Measurements from ENCODE around the gene ACADM.

DNA sequence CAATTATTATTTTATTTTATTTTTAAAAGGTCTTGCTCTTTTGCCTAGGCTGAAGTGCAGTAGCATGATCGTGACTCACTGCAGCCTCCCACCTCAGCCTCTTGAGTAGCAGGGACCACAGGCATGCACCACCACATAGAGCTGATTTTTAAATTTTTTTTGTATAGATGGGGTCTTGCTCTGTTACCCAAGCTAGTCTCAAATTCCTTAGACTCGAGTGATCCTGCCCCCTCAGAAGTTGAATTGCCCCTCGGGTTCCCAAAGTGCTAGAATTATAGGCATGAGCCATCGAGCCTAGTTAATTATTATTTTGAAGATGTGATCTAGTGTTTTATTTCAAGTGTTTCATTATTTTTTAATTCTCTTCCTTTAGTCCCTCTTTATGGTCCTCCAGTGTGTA is 84.4 kb downstream of the ACADM start:
- TF ChIP-seq, protein P1, sequence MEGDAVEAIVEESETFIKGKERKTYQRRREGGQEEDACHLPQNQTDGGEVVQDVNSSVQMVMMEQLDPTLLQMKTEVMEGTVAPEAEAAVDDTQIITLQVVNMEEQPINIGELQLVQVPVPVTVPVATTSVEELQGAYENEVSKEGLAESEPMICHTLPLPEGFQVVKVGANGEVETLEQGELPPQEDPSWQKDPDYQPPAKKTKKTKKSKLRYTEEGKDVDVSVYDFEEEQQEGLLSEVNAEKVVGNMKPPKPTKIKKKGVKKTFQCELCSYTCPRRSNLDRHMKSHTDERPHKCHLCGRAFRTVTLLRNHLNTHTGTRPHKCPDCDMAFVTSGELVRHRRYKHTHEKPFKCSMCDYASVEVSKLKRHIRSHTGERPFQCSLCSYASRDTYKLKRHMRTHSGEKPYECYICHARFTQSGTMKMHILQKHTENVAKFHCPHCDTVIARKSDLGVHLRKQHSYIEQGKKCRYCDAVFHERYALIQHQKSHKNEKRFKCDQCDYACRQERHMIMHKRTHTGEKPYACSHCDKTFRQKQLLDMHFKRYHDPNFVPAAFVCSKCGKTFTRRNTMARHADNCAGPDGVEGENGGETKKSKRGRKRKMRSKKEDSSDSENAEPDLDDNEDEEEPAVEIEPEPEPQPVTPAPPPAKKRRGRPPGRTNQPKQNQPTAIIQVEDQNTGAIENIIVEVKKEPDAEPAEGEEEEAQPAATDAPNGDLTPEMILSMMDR (IDR thresholded peaks at IDR 0.05), result no peak
- TF ChIP-seq ZFX (IDR thresholded peaks at IDR 0.05; ENCODE audit: borderline replicate concordance), result no peak
